NCI-H524 treated with DMSO at 0.1 percent for 48 hours (cell line): ENCODE data around the gene TPRA1.

ENCODE experiments used
- DNase-seq: peaks from one replicate; lab custom pipeline; 2025; lab: John Stamatoyannopoulos, UW

The TPRA1 gene

GRCh38 chr3:127590593-127591465 lies at the start of gene TPRA1:
Gene TPRA1 (minus strand): TSS chr3:127590733. CDS start chr3:127580146, 10,587 bp downstream.
- peak; percentile 99 for DNase-seq

- DNase-seq = no peak
Measured at GRCh38 chr3:127640042-127640355, 49.5 kb upstream of the TPRA1 start.

- DNase-seq = no peak
Measured at GRCh38 chr3:127639173-127640041, 48.9 kb upstream of the TPRA1 start.

- no peak for DNase-seq
Measured at GRCh38 chr3:127637971-127638370, 47.4 kb upstream of the TPRA1 start.

- DNase-seq = no peak
Measured at GRCh38 chr3:127637546-127637945, 47.0 kb upstream of the TPRA1 start.

GRCh38 chr3:127634653-127635052 lies 44.1 kb upstream of the TPRA1 start:
- no peak for DNase-seq

- DNase-seq = no peak
Measured at GRCh38 chr3:127632035-127632820, 41.7 kb upstream of the TPRA1 start.

- DNase-seq = peak; percentile 72
Measured at GRCh38 chr3:127630811-127631714, 40.5 kb upstream of the TPRA1 start.

- DNase-seq = no peak
Measured at GRCh38 chr3:127629467-127630403, 39.2 kb upstream of the TPRA1 start.

GRCh38 chr3:127628788-127629466 lies 38.4 kb upstream of the TPRA1 start, which contains the start of gene PODXL2:
Gene PODXL2 (plus strand): TSS chr3:127629185. CDS start chr3:127629220, 35 bp downstream.
- no peak for DNase-seq

- DNase-seq = no peak
Measured at GRCh38 chr3:127628426-127628787, 37.9 kb upstream of the TPRA1 start.

GRCh38 chr3:127625821-127626220 lies 35.3 kb upstream of the TPRA1 start:
- DNase-seq = no peak

GRCh38 chr3:127624063-127624462 lies 33.5 kb upstream of the TPRA1 start:
- DNase-seq = no peak

GRCh38 chr3:127622772-127623576 lies 32.4 kb upstream of the TPRA1 start:
- DNase-seq = no peak

- no peak for DNase-seq
Measured at GRCh38 chr3:127622031-127622430, 31.5 kb upstream of the TPRA1 start.

- DNase-seq = no peak
Measured at GRCh38 chr3:127620637-127621375, 30.3 kb upstream of the TPRA1 start.

- no peak for DNase-seq
Measured at GRCh38 chr3:127618891-127619290, 28.4 kb upstream of the TPRA1 start.
